GM19324 (cell line): ENCODE data around the gene DCP1B.

Source experiments
- ATAC-seq: cut with Tn5 transposase; IDR thresholded peaks from one replicate; pipeline ENCODE4 v1.9.1; 2021; ENCODE audit warnings: mild to moderate bottlenecking, moderate library complexity; ENCODE audit not compliant: unreplicated experiment, low FRiP score

Gene DCP1B

GRCh38 chr12:1937481-1938224, 66.6 kb downstream of the DCP1B start:
- no peak for ATAC-seq

GRCh38 chr12:1936406-1937320, 67.6 kb downstream of the DCP1B start:
- ATAC-seq = no peak

DNA sequence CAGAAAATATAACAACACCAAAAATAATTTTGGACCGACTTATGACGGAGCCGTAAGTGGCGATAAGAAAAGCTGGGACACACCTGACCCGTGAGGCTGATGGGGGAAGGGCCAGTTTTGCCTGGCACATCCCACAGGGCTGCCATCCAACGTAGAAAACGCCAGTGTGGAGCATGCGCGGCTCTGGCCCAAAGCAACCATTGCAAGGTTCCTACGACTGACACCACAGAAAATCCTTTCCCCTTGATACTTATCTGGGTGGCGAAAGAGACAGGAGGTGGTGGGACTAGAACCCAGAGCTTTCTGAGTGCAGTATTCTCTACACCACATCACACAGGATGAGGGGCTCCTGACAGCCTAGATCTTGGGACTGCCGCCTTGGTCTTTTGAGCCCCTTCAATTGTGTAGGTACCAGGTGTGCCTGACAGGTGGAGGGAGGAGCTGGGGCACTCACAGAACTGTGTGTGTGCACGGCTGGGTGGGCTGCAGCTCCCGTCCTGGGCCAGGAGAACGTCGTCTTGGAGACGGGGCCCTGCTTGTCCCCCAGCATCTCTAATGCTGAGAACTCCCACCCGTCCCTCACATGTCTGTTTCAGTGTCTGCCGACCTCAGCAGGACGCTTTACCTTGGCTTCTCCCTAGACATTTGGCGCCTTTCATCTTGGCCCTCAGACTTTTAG, 68.4 kb downstream of the DCP1B start:
- no peak for ATAC-seq

DNA sequence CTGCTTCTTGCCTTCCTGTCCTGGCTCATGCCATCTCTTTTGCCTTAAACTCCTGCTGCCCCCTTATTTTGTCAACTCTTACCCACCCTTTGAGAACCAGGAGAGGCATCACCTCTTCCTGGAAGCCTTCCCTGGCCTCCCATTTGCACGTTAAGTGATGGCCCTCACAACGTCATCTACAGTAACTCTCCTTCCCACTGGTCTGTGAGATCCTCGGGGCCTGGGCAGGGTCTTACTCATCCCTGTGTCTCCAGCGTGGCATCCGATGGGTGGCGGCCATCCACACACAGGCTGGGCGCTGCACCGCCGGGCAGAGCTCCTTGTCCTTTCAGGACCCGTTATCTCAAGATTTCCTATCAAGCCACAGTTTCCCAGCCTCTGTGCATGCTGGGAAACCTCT, 69.0 kb downstream of the DCP1B start:
- no peak for ATAC-seq

DNA sequence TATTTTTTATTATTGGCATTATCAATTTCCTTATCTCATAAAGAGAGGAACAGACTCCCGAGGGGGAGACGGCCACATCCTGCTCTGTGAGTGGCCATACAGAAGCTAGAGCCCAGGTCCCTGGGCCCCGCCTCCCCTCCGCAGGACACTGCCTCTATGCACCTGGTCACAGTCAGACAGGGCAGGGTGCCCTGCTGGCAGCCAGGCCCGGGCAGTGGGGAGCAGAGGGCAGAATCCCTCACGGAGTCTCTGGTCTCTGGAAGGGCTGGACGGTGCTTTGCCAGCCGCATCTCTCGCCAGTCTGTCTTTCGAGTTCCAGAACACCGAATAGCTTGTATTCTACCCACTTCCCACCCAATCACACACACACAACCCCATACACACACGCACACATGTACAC, 69.4 kb downstream of the DCP1B start:
- ATAC-seq = no peak

DNA sequence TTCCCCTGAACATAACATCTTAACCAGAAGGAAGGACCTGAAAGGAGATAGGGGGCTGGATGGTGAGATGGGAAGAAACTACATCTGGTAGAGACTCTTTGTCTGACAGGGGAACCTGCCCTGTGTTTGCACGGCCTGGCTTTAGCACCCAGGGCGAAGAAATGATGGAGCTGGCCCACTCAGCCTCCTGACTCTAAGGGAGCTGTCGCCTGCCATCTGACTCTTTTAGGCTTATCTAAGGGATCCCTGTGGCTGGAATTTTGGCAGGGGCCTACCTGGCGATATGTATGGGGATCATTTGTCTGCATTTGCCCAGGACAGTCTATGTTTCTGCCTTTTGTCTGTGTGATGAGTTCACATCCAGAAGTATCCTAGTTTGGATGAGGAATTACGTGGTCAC, 70.2 kb downstream of the DCP1B start:
- ATAC-seq = no peak

GRCh38 chr12:1933342-1934051, 70.8 kb downstream of the DCP1B start:
- ATAC-seq = no peak

GRCh38 chr12:1932264-1932777, 71.9 kb downstream of the DCP1B start:
- ATAC-seq = no peak

DNA sequence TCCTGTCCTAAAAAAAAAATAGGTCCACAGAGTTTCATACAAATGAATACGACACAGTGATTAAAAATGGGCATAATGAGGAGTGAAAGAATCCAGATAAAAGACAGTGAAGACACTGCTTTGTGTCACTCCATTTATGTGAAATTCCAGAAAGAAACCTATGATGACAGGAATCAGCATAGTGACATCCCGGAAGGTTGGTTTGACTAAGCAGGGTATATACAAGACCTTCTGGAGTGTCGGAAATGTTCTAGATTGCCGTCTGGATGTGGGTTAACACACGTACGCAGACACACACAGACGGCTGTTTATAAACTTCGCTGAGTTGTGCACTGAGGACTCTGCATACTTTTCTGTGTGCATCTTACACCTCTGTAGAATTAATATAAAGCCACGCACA, 72.6 kb downstream of the DCP1B start:
- ATAC-seq = no peak

DNA sequence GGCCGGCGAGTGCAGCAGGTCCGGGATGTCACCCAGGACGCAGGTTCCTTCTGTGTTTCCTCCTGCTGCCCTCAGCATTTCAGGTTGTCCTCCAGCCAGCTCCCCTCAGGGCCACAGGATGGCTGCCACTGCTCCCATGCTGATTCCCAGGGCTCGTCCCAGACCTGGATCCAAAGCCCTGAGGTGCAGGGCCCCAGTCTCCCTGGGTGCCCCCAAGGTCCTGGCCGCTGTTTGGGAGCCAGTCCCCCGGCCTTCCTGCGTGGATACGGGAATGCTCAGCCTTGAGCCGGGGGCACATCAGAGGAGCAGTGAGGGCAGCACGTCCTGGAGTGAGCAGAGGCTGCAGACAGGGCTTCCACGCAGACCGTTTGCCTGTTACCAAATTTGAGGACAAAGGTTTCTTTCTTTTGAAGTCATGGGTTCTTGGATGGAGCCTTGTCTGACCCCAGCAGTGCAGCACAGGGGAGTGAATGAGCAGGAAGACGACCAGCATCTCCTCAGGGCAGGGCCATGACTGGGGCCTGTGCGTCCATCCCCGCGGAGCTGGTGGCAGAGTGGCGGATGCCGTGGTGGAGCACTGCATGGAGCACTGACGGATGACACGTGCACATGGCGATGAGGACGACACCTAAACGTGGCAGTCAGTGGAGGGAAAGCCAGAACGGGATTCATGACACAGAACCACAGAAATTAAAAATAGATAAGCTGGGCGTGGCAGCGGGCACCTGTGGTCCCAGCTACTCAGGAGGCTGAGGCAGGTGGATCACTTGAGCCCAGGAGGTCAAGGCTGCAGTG, 73.3 kb downstream of the DCP1B start:
- ATAC-seq = no peak

DNA sequence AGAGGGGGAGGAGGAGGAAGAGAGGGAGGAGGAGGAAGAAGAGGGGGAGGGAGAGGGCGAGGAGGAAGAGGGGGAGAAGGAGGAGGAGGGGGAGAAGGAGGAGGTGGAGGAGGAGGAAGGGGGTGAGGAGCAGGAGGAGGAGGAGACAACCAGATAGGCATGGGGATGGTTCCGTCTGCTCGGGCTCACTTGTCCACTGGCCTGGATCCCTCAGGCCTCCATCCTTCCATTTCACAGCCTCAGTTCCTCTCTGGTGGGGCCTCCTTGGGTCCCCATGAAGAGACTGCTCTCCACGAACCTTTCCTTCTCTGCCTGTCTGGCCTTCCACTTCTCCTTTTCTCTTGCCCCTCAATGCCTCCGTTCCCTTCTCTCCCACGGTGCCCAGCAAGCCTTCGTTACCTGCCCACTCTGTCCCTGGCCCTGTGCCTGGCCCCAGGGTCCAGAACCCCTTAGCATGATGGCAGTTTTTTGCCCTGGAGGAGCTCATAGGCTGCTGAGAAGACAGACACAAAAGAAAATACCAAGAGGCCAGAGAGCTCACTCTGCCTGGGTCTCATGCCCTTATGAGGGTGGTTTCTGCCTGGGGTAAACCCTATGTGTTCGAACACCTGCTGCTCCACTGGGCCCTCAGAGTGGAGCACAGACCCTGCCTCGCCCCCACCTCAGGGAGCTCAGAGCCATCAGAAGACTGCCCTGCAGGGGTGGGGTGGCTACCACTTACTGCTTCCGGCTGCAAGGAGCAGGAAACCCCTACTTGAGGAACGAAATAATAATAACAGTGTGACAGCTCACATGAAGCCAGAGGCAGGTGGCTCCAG, 74.1 kb downstream of the DCP1B start:
- no peak for ATAC-seq

DNA sequence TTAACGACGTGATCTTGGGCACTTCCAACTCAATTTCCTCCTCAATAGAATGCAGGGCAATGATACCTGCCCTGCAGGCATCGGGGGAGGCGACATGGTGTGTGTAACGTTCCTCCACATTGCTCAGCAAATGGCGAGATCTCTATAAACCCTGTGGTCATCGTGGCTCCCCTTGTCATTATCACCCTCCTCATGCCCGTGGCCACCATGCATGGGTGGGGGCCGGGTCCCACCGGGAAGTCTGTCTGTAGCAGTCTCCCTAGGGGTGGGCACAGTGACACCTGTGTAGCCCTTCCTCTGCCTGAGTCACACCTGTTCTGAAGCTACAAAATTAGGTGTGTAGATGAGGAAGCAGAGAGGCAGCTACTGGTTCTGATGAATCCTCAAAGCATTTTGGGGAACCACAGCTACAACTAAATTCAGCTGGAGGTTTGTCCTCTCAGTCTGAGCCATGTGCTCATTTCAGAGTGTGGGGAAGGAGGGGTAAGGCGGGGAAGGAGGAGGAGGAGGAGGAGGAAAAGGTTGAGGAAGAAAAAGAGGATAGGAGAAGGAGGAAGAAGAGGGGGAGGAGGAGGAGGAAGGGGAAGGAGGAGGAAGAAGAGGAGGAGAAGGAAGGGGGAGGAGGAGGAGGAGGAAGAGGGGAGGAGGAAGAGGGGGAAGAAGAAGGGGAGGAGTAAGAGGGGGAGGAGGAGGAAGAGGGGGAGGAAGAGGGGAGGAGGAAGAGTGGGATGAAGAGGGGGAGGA, 74.8 kb downstream of the DCP1B start:
- ATAC-seq = no peak

- no peak for ATAC-seq
Measured at GRCh38 chr12:1928439-1929121, 75.7 kb downstream of the DCP1B start.

DNA sequence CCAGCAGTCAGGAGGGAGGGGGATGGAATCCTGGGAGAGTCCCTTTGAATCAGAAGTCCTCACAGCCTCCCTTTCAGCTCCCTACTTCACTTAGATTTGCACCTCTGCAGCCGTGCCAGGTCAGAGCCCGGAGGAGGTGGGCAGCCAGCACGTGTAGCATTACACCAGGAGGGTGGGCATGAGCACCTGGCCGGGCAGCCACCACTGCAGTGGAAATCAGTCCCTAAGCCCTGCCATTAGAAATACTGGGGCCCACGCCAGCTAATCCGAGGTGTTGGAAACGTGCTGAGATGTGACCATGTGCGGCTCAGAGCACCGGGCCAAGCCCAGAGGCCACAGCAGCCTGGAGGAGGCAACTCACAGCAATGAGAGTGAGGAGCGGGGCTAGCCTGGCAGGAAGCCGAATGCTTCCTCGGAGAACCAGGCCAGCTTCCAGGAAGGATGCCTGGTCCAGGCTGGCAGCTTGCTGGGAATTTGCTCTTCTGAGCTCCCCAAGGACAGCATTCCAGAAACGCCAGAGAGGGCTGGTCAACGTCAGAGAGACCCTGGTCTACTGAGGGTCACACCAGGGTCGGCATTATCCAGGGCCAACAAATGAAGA, 76.4 kb downstream of the DCP1B start:
- ATAC-seq = no peak

DNA sequence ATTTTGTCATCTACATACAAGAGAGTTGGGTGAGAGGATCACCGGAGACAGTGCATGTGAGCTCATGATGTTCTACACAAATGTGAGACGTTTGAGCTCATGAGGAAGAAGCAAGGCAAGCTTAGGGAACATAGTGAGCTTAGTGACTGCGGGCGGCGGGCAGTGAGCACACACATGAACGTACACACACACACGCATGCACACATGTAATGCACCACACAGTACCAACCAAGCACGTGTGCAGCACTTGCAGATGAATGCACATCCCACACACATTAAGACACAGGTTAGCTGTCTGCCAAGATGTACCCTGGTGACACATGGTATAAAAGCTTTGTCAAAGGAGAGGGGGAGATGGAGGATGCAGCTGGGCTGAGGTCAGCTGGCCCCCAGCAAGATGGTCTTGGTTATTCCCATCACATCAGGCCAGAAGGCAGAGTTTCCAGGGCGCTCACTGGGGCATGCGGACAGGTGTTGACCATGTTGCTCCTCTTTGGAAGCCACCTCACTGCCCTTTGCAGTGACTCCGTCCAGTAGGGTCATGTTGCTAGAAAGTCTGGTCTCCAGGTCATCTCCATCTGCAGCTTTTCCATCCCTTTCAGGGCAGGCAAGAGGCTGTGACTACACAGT, 77.1 kb downstream of the DCP1B start:
- no peak for ATAC-seq

GRCh38 chr12:1926251-1926657, 78.0 kb downstream of the DCP1B start:
- no peak for ATAC-seq

GRCh38 chr12:1925684-1926006, 78.6 kb downstream of the DCP1B start:
- ATAC-seq = no peak
